Measurements from ENCODE around the gene MMP27. TPM values are rescaled to one million over a fixed set of nuclear protein-coding genes. Genes with fewer than 3 reads are reported as not detected.

MMP27 gene
- total RNA-seq, 1 experiment from 2014 or later: not detected

DNA sequence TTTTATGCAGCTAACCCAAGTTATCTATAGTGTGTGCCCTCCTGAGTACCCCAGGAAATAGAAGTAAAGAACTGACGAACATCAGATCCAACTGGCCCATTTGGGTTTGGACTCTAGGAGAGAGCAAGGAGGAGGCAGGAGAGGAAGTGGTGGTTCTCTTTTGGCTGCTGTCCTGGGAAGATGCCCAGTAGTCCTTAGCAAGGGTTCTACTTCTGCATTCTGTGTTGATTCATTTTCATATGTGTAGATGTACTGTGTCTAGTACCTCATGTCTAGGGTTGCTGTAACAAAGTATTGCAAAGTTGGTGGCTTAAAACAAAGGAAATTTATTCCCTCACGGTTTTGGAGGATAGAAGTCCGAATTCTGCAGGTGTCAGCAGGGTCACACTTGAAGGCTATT is 6.6 kb upstream of the MMP27 start:
- TF ChIP-seq, protein P1, sequence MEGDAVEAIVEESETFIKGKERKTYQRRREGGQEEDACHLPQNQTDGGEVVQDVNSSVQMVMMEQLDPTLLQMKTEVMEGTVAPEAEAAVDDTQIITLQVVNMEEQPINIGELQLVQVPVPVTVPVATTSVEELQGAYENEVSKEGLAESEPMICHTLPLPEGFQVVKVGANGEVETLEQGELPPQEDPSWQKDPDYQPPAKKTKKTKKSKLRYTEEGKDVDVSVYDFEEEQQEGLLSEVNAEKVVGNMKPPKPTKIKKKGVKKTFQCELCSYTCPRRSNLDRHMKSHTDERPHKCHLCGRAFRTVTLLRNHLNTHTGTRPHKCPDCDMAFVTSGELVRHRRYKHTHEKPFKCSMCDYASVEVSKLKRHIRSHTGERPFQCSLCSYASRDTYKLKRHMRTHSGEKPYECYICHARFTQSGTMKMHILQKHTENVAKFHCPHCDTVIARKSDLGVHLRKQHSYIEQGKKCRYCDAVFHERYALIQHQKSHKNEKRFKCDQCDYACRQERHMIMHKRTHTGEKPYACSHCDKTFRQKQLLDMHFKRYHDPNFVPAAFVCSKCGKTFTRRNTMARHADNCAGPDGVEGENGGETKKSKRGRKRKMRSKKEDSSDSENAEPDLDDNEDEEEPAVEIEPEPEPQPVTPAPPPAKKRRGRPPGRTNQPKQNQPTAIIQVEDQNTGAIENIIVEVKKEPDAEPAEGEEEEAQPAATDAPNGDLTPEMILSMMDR (IDR thresholded peaks at IDR 0.05; ENCODE audit: insufficient read depth in 1 of 2, low read depth in 1 of 2, low read length in 1 of 2, severe bottlenecking in 1 of 2, unreplicated experiment in 1 of 2): no peak
- no peaks in the 10 kb centered on the region for H3K9me3 Mint-ChIP-seq (ENCODE audit: unreplicated experiment)
- no peaks in the 10 kb centered on the region for H3K4me1 Mint-ChIP-seq (ENCODE audit: low read depth, unreplicated experiment)
- H3K4me3 Mint-ChIP-seq (ENCODE audit: unreplicated experiment): no peak overlapping the region
- Histone ChIP-seq H3K27me3 (replicated peaks; ENCODE audit: control insufficient read depth, insufficient read depth, low read length) (no peaks in the 10 kb centered on the region), H3K4me1 (no peaks in the 10 kb centered on the region), H3K36me3 (ENCODE audit: control insufficient read depth, insufficient read depth, low read length) (no peaks in the 10 kb centered on the region), H3K4me3 (ENCODE audit: low read depth, low read length) (no peak overlapping the region), H3K9me3 (no peaks in the 10 kb centered on the region)
- POLR2A ChIA-PET: no interaction called here
- intact Hi-C loops (cut with micrococcal nuclease; ENCODE audit: unreplicated experiment): no loop called here
- no peaks in the 10 kb centered on the region for H3K36me3 Mint-ChIP-seq (ENCODE audit: insufficient read depth, unreplicated experiment)
- no peak overlapping the region for H3K27ac Mint-ChIP-seq (ENCODE audit: unreplicated experiment)
- peaks cover 19% of the 10 kb centered on the region for H3K27me3 Mint-ChIP-seq (ENCODE audit: insufficient read depth, unreplicated experiment)
- no TSS peak for BruUV-seq (replicated peaks)
- DNase-seq: no peak
- CTCF ChIA-PET: no interaction called here

DNA sequence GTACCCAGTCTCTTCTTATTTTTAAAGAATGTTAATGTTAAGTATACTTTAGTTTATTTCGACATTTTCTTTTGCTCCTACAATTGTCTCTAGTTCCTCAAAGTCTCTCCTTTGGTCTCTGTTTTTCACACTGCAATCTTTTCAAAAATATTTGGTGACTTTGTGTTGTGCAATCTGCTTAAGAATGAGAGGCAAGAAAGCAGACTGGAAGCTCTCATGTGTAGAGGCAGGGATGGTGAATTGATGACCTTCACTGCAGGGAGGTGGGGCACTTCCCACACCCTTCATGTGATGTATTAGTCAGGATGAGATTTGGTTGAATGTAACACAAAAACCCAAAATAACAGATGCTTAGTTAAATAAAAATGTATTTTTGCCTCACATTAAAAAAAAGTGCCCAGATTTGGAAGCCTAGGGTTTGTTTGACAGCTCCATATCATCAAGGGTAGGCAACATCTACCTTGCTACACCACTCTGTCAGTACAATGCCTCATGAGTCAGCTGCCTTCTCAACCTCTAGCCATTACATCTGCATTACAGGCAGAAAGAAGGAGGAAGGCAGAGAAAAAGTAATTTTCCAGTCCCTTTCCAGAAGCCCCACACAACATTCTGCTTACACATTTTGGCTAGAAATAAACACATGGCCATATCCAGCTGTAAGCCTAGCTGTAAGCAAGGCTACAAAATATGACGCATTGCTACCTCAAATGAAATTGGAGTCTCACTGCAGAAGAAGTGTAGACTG is 3.8 kb upstream of the MMP27 start:
- Mint-ChIP-seq H3K9me3 (ENCODE audit: unreplicated experiment) (no peaks in the 10 kb centered on the region), H3K27me3 (ENCODE audit: insufficient read depth, unreplicated experiment) (peaks cover 21% of the 10 kb centered on the region), H3K4me1 (ENCODE audit: low read depth, unreplicated experiment) (no peaks in the 10 kb centered on the region), H3K4me3 (ENCODE audit: unreplicated experiment) (no peak overlapping the region), H3K36me3 (ENCODE audit: insufficient read depth, unreplicated experiment) (no peaks in the 10 kb centered on the region), H3K27ac (ENCODE audit: unreplicated experiment) (no peak overlapping the region)
- H3K36me3 ChIP-seq (ENCODE audit: control insufficient read depth, insufficient read depth, low read length): no peaks in the 10 kb centered on the region
- no peaks in the 10 kb centered on the region for H3K4me1 ChIP-seq
- DNase-seq: no peak
- POLR2A ChIA-PET: no interaction called here
- intact Hi-C loops (cut with micrococcal nuclease; ENCODE audit: unreplicated experiment): no loop called here
- TF ChIP-seq, protein P1 (IDR thresholded peaks at IDR 0.05; ENCODE audit: insufficient read depth in 1 of 2, low read depth in 1 of 2, low read length in 1 of 2, severe bottlenecking in 1 of 2, unreplicated experiment in 1 of 2): no peak
- CTCF ChIA-PET: no interaction called here
- H3K4me3 ChIP-seq (ENCODE audit: low read depth, low read length): no peak overlapping the region
- no peaks in the 10 kb centered on the region for H3K27me3 ChIP-seq (replicated peaks; ENCODE audit: control insufficient read depth, insufficient read depth, low read length)
- no peaks in the 10 kb centered on the region for H3K9me3 ChIP-seq
- no TSS peak for BruUV-seq (replicated peaks)

DNA sequence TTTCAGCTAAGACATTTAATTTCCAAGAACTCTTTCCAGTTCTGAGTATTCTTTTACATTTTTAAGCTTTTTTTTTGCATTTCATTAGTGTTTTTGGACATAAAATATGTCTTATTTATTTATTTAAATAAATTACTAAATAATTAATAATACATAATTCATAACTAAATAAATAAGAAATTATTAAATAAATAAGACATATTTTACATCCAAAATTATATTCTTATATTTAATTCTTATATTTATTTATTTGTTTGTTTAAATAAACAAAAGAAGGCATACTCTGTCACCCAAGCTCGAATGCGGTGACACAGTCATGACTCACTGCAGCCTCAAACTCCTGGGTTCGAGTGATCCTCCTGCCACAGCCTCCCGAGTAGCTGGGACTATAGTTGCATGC is 3.1 kb upstream of the MMP27 start:
- Mint-ChIP-seq H3K4me1 (ENCODE audit: low read depth, unreplicated experiment) (no peaks in the 10 kb centered on the region), H3K27me3 (ENCODE audit: insufficient read depth, unreplicated experiment) (peaks cover 18% of the 10 kb centered on the region), H3K9me3 (ENCODE audit: unreplicated experiment) (no peaks in the 10 kb centered on the region), H3K36me3 (ENCODE audit: insufficient read depth, unreplicated experiment) (no peaks in the 10 kb centered on the region), H3K4me3 (ENCODE audit: unreplicated experiment) (no peak overlapping the region), H3K27ac (ENCODE audit: unreplicated experiment) (no peak overlapping the region)
- ChIA-PET CTCF (no interaction called here), POLR2A (no interaction called here)
- no peaks in the 10 kb centered on the region for H3K27me3 ChIP-seq (replicated peaks; ENCODE audit: control insufficient read depth, insufficient read depth, low read length)
- no peaks in the 10 kb centered on the region for H3K4me1 ChIP-seq
- intact Hi-C loops (cut with micrococcal nuclease; ENCODE audit: unreplicated experiment): no loop called here
- no peak overlapping the region for H3K4me3 ChIP-seq (ENCODE audit: low read depth, low read length)
- no peaks in the 10 kb centered on the region for H3K36me3 ChIP-seq (ENCODE audit: control insufficient read depth, insufficient read depth, low read length)
- DNase-seq: no peak
- H3K9me3 ChIP-seq: no peaks in the 10 kb centered on the region
- TF ChIP-seq, protein P1 (IDR thresholded peaks at IDR 0.05; ENCODE audit: insufficient read depth in 1 of 2, low read depth in 1 of 2, low read length in 1 of 2, severe bottlenecking in 1 of 2, unreplicated experiment in 1 of 2): no peak
- no TSS peak for BruUV-seq (replicated peaks)
